Measurements from ENCODE around the gene AFAP1. TPM values are rescaled to one million over a fixed set of nuclear protein-coding genes. Genes with fewer than 3 reads are reported as not detected.

The AFAP1 gene
- total RNA-seq, 4 donors from 2014 or later = 8.2 to 22.3 (median 15.2) TPM

- no peak overlapping the region for H3K4me3 ChIP-seq (ENCODE audit: low read depth, poor library complexity, severe bottlenecking)
- no peak for DNase-seq (ENCODE audit: low spot score in 2 of 2)
- TF ChIP-seq POLR2A (IDR thresholded peaks at IDR 0.05) (no peak), CTCF (IDR thresholded peaks at IDR 0.05) (no peak)
- WGBS, 2 donors = 83 to 86% methylated on average over 24 of the region's 24 CpGs
- intact Hi-C loops (cut with DNase I; ENCODE audit: low total_unique reads) = no loop called here
These were observed 160.9 kb downstream of the AFAP1 start for GRCh38 chr4:7778510-7779431.

GRCh38 chr4:7777871-7778509 is 161.7 kb downstream of the AFAP1 start:
- TF ChIP-seq CTCF (IDR thresholded peaks at IDR 0.05) (no peak), POLR2A (IDR thresholded peaks at IDR 0.05) (no peak)
- H3K4me3 ChIP-seq (ENCODE audit: low read depth, poor library complexity, severe bottlenecking) = no peak overlapping the region
- intact Hi-C loops (cut with DNase I; ENCODE audit: low total_unique reads) = no loop called here
- 93 to 96% methylated on average over 10 of the region's 10 CpGs for WGBS, 2 donors
- no peak for DNase-seq (ENCODE audit: low spot score in 2 of 2)

GRCh38 chr4:7777017-7777710 is 162.5 kb downstream of the AFAP1 start:
- no peak for DNase-seq (ENCODE audit: low spot score in 2 of 2)
- 95 to 98% methylated on average over 17 of the region's 17 CpGs for WGBS, 2 donors
- intact Hi-C loops (cut with DNase I; ENCODE audit: low total_unique reads) = no loop called here
- TF ChIP-seq POLR2A (IDR thresholded peaks at IDR 0.05) (no peak), CTCF (IDR thresholded peaks at IDR 0.05) (no peak)
- H3K4me3 ChIP-seq (ENCODE audit: low read depth, poor library complexity, severe bottlenecking) = no peak overlapping the region

GRCh38 chr4:7775396-7775795 is 164.3 kb downstream of the AFAP1 start:
- no peak for DNase-seq (ENCODE audit: low spot score in 2 of 2)
- no peak for TF ChIP-seq POLR2A (IDR thresholded peaks at IDR 0.05)
- no peak for TF ChIP-seq CTCF (IDR thresholded peaks at IDR 0.05)
- 94 to 96% methylated on average over 9 of the region's 9 CpGs for WGBS, 2 donors
- H3K4me3 ChIP-seq (ENCODE audit: low read depth, poor library complexity, severe bottlenecking) = no peak overlapping the region
- intact Hi-C loops (cut with DNase I; ENCODE audit: low total_unique reads) = no loop called here

- intact Hi-C loops (cut with DNase I; ENCODE audit: low total_unique reads) = no loop called here
- no peak for DNase-seq (ENCODE audit: low spot score in 2 of 2)
- WGBS, 2 donors = 91 to 94% methylated on average over 22 of the region's 22 CpGs
- no peak overlapping the region for H3K4me3 ChIP-seq (ENCODE audit: low read depth, poor library complexity, severe bottlenecking)
- TF ChIP-seq POLR2A (IDR thresholded peaks at IDR 0.05) = no peak
- no peak for TF ChIP-seq CTCF (IDR thresholded peaks at IDR 0.05)
These were observed 165.1 kb downstream of the AFAP1 start for GRCh38 chr4:7774301-7775294.

All from lower leg skin (tissue), 4 donors.